ENCODE data around the gene HMCES.

HMCES gene

GRCh38 chr3:129304146-129304961 is 25.7 kb downstream of the HMCES start:
- DNase-seq (ENCODE audit: low read depth in 2 of 2): no peak

- DNase-seq (ENCODE audit: low read depth in 2 of 2): no peak
These were observed 26.2 kb downstream of the HMCES start for GRCh38 chr3:129304962-129305222.

DNA sequence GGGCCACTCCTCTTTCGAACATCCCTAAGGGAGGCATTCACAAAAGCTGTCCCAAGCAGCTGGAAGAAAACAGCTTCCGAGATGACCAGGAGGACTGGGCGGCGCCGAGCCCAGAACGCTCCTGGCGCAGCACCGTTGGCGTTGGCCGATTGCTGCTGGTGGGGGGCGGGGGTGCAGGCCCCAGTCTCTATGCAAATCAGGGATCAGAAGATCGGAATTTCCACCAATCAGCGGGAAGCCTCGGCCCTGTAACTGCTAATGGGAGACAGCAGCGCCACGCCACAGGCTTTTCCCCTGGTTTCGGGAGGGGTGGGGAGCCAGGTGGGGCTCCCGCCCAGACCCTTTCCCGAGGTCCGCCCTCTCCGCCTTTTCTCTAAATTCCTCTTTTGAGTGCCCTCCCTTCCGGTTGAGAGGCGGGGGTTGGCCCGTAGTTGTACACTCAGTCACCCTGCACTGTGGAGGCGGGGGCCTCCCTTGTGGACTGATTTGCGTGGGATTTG is 27.0 kb downstream of the HMCES start:
- DNase-seq (ENCODE audit: low read depth in 2 of 2): no peak

DNA sequence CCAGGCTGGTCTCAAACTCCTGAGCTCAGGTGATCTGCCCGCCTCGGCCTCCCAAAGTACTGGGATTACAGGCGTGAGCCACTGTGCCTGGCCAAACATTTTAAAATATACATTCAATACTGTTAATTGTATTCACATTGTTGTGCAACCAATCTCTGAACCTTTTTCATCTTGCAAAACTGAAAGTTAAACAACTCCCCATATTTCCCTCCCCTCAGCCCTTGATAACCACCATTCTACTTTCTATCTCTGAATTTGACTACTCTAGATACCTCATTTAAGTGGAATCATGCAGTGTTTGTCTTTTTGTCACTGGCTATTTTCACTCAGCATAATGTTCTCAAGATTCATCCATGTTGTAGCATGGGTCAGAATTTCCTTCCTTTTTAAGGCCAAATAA is 30.0 kb downstream of the HMCES start:
- DNase-seq (ENCODE audit: low read depth in 2 of 2): no peak

GRCh38 chr3:129310111-129311011 is 31.7 kb downstream of the HMCES start:
- DNase-seq (ENCODE audit: low read depth in 2 of 2): no peak

DNA sequence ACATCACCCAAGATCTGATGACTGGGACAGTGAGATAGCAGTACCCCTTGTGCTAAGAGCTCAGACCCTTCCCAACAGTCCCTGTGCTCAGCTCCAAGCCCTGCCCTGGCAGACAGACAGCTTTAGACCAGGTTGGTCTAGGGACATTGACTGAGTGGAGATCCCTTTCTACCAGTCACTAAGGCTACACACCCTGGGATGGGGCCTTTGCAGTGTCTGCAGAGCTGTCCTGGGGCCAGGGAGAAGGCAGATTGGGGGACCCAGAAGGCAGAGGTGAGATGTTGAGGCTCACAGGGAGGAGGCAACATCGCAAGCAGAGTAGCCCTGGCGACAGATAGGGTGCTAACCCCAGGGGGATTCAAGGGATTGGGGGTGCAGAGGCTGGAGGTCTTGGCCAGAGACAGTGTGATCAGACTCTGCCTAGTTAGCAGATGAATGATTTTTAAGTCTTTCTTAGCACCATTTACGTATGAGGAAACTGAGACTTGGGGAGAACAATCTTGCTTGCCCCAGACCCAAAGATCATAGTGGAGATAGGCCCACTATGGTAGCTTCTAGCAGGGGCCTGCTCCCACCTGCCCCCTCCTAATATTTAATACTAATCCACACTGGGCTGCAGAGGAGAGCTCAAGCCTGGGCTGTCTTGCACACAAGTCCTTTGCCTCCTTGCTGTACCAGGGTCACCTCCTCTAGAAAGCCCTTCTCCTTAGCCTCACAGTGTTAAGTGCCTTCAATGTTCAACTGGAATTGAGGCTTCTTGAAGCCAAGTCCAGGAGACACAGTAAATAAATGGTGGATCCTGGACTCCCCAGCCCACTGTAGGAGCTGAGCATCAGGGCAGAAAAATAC is 32.6 kb downstream of the HMCES start:
- no peak for DNase-seq (ENCODE audit: low read depth in 2 of 2)

- no peak for DNase-seq (ENCODE audit: low read depth in 2 of 2)
These were observed 33.5 kb downstream of the HMCES start for GRCh38 chr3:129312021-129312639.

DNA sequence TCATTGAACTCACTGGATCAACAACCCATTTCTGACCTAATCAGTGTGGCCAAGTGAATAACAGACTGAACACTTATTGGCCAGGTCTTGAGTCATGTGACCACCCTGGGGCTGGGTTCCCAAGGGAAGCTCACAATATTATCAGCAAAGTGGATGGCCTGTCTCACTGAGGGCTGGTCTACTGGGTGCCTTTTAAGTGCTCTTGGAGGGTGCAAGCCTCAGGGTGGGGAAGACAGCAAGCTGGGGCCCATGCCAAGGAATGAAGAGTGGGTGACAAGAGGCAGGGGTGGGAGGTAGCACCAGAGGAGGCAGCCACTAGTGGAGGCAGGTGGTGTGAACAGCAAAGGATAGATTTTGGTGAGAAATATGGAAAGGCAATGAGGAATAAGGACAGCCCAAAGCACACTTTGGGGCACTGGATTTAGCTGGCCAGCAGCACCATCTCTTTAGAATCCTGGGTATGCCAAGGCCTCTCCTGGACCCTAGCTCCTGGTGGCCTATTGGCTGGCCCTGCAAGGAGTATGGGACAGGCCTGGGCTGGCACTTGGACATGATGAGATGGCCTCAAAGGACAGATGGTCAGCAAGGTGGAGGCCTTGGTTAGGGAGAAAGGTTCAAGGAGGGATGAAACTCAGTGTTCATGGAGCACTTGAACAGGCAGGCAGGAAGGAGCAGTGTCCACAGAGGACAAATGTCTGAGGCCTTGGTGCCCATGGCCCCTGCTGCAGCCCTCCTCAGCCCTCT is 34.2 kb downstream of the HMCES start:
- DNase-seq (ENCODE audit: low read depth in 2 of 2): no peak

DNA sequence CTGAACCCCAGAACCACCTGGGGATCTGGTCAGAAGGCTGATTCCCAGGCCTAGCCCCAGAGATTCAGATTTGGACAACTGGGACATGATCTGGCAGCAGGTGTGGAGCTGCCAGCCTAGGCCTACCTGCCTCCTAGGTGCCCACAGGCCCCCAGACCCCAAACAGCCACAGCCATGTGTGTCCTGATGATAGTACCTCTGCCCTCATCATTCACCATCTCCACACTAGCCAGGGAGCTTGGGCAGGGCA is 34.7 kb downstream of the HMCES start:
- DNase-seq (ENCODE audit: low read depth in 2 of 2): no peak

DNA sequence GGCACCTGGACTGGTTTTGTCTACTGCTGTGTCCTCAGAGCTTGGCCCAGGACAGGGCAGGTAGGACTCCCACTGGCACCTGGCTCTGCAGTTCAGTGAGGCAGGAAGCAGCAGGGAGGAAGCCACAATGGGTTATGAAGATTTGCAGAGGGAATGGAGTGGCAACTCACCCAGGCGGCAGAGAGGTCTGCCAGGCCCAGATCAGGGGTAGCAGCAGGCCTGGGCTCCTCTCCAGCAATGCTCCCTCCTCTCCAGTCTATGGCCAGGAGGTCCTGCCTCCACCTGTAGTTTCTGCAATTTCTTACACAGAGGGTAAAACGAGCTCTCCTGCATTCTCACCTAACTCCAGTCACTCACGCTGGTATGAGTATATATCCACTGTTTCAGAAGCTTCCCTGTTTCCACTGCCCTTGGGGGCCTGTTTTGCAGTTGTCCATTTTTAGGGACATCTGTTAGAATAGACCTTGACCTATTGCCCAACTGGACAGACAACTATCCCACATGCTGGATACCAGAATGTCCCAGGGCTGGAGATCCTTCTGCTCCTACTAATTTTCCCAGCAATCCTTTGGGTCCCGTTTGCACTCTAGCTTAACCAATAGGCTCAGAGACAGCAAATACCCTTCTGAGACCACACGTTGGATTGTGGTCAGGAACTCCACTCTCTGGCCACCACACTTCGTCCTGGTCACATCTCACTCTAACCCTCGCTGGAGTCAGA is 35.2 kb downstream of the HMCES start:
- DNase-seq (ENCODE audit: low read depth in 2 of 2): no peak

GRCh38 chr3:129314386-129315222 is 35.9 kb downstream of the HMCES start:
- DNase-seq (ENCODE audit: low read depth in 2 of 2): no peak

DNA sequence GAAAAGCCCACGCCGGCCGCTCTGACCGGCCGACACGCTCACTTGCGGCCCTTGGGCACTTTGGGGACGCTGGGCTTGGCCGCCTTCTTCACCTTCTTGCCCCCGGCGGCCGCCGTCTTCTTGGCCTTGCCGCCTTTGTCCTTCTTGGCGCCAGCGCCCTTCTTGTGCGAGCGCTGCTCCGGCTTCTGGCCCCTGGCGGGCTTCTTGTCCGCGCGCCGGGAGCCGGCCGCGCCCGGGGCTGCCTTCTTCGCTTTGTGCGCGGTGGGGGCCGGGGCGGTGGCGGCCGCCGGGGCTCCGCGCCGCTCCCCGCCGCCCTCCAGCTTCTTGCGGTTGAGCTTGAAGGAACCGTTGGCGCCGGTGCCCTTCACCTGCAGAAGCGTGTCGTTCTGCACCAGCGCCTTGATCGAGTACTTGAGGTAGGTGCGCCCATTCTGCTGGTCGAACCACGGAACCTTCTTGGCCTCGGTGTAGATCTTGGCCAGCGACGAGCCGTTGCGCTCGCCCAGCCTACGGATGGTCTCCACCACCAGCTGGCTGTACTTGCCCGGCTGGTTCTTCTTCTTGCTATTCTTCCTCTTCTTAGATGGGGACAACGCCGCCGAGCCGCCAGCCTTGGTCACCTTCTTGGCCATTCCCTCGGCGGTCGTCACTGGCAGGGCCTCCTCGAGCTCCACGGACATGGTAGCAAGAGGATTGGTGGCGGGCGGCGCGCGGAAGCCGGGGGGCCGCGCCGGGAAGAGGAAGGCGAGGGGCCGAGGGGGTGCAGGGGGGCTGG is 36.7 kb downstream of the HMCES start:
- no peak for DNase-seq (ENCODE audit: low read depth in 2 of 2)

- no peak for DNase-seq (ENCODE audit: low read depth in 2 of 2)
These were observed 37.3 kb downstream of the HMCES start for GRCh38 chr3:129315998-129316247.

DNA sequence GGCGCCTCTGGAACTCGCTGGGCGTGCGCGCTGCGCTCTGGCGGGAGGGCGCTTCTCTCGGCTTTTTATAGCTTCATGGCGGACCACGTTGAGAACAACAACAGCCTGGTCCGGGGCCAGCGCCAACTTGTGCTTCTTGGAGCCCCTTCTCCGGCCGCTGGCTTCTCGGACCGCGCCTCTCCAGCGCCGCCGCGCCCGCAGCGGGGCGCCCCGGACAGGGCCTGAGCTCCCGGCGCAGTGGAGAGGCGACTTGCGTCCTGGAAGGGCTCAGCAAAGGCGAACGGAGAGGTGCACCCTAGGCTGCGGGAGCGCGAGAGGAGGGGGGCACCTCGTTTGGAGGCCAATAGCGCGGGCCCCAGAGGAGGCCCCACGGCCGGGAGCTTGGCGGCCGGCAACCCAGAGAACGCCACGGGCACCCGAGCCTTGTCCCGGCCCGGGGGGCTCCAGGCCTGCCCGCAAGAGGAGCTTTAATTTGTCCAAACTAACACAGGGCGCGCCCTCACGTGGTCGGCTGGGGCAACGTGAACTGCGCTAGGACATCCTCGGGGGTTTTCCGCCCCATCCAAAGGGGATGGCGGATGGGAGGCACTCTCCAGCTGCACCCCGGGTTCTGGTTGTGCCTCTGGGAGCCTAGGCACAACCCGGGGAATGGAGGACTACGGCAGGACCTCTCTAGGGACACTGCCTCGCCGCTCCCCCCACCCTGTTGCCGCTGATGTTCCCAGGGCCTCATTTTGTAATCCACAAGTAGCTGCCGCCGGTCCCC is 37.8 kb downstream of the HMCES start:
- DNase-seq (ENCODE audit: low read depth in 2 of 2): peak; percentile 64 to 72

DNA sequence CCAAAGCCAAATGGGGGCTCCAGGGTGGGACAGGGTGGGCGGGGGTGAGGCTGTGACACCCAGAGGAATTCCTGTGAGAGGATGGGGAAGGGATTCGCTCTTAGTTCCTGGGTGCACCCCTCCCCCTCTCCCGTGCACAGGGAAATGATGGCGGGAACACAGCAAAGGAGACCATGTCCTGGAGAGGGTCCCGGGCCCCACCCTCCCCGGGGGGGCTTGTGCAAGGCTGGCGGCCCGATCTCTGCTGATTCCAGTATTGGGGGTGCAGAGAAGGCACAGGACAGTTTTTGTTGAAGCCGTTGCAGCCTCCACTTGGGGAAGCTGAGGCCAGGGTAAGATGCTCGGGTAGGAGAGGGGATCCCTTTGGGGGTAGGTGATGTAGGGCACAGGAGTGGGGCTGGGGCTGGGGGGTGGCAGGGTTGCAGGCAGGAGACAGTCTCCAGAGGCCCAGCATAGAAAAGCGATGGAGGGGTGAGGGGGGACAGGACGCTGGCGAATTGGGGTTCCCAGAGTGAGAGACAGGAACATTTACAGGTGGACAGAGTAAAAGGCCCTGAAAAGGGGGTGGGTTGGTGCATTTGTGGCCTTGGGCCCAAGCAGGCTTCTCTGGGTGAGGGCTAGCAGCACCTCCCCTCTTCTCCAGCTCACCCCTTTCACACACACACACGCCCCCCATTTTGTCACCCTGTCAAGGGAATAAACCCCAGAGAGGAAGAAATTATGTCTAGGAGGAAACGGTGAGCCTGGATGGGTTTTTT is 38.5 kb downstream of the HMCES start:
- no peak for DNase-seq (ENCODE audit: low read depth in 2 of 2)

DNA sequence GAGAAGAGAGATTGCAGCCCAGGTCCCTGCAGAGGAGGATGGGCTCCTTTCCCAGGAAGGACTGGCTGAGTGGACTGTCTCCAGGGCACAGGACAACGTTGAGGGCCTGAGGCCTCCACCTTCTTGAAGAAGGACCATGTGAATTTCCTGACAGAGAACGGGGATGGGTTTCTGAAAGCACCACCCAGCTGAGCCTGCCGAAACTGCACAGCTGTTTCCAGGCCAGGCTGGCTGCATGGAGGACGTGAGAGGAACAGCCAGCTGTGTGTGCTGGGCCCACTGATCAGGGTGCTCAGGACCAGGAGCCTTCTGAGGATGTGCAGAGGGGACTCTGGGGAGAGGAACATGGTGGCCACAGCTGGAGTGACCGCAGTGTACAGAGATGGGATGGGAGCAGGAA is 39.2 kb downstream of the HMCES start:
- no peak for DNase-seq (ENCODE audit: low read depth in 2 of 2)

DNA sequence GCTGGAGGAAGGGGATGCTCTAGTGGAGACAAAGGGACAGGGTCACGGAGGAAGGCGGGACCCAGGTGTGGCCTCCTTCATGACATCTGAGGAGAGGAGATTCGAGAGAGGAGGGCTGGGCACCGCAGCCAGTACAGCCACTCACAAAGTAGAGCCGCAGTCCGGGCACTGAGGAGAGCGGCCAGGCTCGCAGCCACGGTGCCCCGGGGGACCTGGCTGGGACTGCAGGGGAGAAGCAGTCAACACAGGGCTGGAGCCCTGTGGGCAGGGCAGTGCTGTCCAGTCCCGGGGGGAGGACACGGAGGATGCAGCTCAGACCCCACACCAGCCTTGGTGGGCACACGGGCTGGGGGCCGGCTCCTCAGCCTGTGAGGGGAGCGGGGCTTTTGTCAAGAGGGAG is 40.3 kb downstream of the HMCES start:
- no peak for DNase-seq (ENCODE audit: low read depth in 2 of 2)

GRCh38 chr3:129320261-129320660 is 41.6 kb downstream of the HMCES start:
- DNase-seq (ENCODE audit: low read depth in 2 of 2): no peak
